Activated CD4-positive, alpha-beta T cell treated with anti-CD3 and anti-CD28 coated beads for 1 hour (primary cell): Measurements from ENCODE around the gene C3orf70.
"Not testable (repeated sequence)": the region's sequence is repeated elsewhere in the genome, so short reads cannot be mapped to it uniquely, and the experiment has no call there.

ENCODE experiments used
- DNase-seq: peaks from one replicate; pipeline ENCODE4 v3.0.0-alpha.2; 2020

Gene C3orf70

DNA sequence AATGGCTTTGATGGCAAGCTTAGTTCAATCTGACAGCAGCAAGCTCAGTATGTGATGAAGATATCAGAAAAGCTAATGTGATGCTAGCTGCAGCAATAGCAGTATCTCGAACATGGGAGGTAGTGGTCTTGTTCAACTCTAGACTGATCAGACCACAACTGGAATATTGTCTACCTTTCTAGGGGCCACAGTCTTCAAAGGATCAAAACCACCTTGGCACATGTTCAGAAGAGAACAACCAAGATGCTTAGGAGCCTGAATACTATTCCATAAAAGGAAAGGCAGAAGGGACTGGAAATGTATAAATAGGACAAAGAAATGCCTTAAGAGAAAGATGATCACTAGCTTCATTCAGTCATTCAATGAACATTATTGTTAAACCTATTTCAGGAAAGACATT, 2.3 kb downstream of the C3orf70 start:
- DNase-seq = no peak

- no peak for DNase-seq
These were observed 3.3 kb downstream of the C3orf70 start for GRCh38 chr3:185149591-185149990.

DNA sequence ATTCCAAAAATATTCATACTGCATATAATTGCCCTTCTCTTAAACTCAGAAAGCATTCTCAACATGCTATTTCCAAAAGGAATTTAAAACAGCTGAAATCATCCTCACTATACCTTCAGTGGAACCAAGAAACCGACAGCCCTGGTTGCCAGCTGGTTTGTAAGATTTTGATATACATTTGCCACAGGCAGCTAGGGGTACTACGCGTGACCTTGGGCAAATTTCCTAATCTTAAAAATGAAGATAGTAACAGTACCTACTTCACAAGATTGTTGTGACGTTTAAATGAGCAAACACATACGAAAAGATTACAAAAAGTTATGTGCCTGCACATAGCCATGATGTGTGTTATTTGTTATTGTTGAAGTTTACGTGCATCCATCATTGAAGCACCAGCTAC, 7.3 kb downstream of the C3orf70 start:
- DNase-seq = no peak

DNA sequence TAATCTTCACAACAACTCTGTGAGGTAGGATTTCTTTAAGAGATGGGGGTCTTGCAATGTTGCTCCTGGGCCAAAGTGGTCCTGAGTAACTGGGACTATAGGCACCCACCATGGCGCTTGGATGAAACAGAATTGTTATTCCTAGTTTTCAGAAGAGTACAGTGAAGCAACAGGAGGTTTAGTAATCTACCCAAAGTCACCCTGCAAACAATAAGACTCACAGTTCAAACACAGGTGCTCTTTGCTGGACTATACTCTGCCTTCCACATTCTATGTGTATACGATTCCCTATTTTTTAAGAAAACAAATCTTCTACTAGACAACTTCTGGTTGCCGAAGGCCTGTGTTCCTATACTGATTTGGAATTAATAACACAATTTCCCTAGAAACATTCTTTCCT, 8.1 kb downstream of the C3orf70 start:
- DNase-seq = no peak

- DNase-seq = no peak
These were observed 15.0 kb downstream of the C3orf70 start for GRCh38 chr3:185137821-185138220.

GRCh38 chr3:185134509-185134908, 18.4 kb downstream of the C3orf70 start:
- no peak for DNase-seq

- DNase-seq = no peak
These were observed 21.1 kb downstream of the C3orf70 start for GRCh38 chr3:185131602-185132256.

DNA sequence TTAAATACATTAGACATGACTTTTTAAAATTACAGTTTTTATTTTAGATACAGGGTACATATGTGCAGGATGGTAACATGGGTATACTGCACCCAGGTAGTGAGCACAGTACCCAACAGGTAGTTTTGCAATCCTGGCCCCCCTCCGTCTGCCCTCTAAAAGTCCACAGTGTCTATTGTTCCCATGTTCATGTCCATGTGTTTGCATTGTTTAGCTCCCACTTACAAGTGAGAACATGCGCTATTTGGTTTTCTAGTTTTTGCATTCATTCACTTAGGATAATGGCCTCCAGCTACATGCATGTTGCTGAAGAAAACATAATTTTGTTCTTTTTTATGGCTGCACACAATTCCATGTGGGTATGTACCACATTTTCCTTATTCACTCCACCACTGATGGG, 23.8 kb downstream of the C3orf70 start:
- DNase-seq = no peak

- DNase-seq = no peak
These were observed 26.7 kb downstream of the C3orf70 start for GRCh38 chr3:185126201-185126600.

- DNase-seq = no peak
These were observed 32.7 kb downstream of the C3orf70 start for GRCh38 chr3:185120126-185120525.

DNA sequence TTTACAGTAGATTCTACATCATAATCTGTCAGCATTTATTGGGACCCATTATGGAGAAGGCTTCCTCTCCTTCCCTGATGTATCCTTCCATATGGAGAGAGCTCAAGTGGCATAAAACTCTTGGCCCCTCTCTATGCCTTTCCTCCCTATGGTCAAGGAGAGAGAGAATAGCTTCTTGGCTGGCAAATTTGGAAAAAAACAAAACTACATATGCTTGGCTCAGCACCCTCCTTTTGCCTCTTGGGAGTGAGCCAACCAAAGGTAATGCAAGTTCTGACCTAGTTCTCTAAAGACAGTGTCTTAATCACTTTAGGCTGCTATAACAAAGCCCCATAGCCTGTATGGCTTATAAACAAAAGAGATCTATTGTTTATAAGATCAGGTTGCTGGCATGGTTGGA, 37.5 kb downstream of the C3orf70 start:
- no peak for DNase-seq

- DNase-seq = no peak
These were observed 38.1 kb downstream of the C3orf70 start for GRCh38 chr3:185114756-185115155.

DNA sequence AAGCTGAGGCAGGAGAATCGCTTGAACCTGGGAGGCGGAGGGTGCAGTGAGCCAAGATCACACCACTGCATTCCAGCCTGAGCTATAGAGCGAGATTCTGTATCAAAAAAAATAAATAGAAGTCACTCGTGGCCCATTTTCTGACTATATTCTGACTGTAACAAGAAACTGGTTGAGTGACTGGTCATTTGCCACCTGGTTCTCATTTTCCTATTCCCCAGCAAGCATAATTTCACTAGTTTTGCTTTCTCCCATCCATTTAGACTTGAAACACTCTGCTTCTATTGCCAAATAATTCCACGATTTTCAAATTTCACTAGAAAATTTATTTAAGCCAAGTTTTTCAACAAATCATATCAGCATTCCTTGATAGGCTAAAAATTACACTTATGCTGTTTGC, 40.7 kb downstream of the C3orf70 start:
- DNase-seq = no peak

DNA sequence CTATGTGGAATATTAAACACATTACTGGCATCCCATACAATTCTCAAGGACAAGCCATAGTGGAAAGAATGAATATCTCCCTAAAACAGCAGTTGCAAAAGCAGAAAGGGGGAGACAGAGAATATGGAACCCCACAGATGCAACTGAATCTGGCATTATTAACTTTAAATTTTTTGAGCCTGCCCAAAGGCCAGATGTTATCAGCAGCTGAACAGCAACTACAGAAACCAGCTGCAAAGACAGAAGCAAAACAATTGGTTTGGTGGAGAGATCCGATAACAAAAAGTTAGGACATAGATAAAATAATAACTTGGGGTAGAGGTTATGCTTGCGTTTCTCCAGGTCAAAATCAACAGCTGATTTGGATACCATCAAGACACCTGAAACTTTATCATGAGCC, 43.8 kb downstream of the C3orf70 start:
- DNase-seq = not testable (repeated sequence)

DNA sequence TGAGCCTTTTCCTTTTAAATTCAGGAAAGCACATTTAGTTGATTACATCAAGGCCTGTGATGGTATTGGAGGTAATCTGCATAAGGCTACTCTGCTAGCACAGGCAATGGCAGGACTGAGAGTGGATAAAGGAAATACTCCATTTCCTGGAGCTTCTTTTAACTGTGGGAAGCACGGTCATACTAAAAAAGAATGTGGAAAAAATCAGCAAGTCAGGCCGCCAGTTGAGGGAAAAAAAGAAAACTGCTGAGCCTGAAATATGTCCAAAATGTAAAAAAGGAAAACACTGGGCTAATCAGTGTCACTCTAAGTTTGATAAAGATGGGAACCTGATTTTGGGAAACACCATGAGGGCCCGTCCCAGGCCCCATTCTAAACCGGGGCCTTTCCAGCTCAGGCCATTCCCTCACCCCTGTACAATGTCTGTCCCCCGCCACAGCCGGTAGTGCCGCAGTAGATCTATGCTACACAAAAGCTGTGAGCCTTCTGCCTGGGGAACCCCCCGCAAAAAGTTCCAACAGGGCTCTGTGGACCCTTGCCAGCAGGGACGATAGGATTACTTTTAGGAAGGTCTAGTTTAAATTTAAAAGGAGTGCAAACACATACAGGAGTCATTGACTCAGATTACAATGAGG, 46.5 kb downstream of the C3orf70 start:
- not testable (repeated sequence) for DNase-seq

- DNase-seq = no peak
These were observed 49.3 kb downstream of the C3orf70 start for GRCh38 chr3:185103359-185104127.

GRCh38 chr3:185094697-185095096, 58.2 kb downstream of the C3orf70 start:
- DNase-seq = no peak

GRCh38 chr3:185093116-185093515, 59.7 kb downstream of the C3orf70 start:
- no peak for DNase-seq

DNA sequence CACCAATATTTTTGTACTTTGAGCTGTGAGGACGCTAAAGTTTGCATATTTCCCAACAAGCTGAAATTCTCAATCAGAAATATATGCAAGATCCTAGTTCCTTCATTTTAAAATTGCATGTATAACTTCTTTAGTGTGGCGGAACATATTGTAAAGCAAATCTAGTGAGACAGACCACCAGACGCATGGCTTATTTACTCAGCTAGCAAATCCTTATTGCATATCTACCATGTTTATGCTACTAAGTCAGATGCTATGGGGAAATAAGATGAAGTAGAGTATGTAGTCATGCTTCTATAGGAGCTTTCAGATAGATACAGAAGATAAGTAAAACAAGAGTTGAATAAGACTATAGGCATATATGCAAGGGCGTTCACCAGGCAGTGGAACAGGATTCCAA, 62.0 kb downstream of the C3orf70 start:
- no peak for DNase-seq

- no peak for DNase-seq
These were observed 63.1 kb downstream of the C3orf70 start for GRCh38 chr3:185089751-185090150.

- DNase-seq = no peak
These were observed 63.5 kb downstream of the C3orf70 start for GRCh38 chr3:185089343-185089742.

GRCh38 chr3:185087419-185087818, 65.4 kb downstream of the C3orf70 start:
- no peak for DNase-seq

DNA sequence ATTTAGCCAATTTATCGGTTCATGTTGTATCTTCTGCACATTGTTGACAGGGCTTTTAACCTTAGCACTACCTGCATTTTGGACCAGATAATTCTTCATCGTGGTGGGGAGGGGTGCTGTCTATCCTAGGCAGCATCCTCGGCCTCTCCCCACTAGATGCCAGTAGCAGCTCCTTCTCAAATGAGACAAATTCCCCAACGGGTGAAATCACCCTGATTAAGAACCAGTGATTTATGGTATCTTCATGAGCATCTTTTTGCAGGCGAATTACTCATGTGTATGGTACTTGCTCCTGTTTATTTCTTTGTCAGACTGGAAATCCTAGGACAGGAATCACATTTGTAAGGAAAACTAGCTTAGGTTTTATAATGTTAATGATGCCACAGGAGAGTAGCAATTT, 68.0 kb downstream of the C3orf70 start:
- DNase-seq = no peak

- no peak for DNase-seq
These were observed 68.5 kb downstream of the C3orf70 start for GRCh38 chr3:185084402-185084801.
